ENCODE measurements around the gene EID3.

- TF ChIP-seq, protein P1, sequence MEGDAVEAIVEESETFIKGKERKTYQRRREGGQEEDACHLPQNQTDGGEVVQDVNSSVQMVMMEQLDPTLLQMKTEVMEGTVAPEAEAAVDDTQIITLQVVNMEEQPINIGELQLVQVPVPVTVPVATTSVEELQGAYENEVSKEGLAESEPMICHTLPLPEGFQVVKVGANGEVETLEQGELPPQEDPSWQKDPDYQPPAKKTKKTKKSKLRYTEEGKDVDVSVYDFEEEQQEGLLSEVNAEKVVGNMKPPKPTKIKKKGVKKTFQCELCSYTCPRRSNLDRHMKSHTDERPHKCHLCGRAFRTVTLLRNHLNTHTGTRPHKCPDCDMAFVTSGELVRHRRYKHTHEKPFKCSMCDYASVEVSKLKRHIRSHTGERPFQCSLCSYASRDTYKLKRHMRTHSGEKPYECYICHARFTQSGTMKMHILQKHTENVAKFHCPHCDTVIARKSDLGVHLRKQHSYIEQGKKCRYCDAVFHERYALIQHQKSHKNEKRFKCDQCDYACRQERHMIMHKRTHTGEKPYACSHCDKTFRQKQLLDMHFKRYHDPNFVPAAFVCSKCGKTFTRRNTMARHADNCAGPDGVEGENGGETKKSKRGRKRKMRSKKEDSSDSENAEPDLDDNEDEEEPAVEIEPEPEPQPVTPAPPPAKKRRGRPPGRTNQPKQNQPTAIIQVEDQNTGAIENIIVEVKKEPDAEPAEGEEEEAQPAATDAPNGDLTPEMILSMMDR (IDR thresholded peaks at IDR 0.05) = no peak
- 0 out of 2 replicates have a peak, but pooled peaks have one; percentile 9 for TF ChIP-seq JUNB (IDR thresholded peaks at IDR 0.05)
- TF ChIP-seq ELK1 (IDR thresholded peaks at IDR 0.05; ENCODE audit: low read depth, low read length) = no peak
- no peak for TF ChIP-seq MYC (IDR thresholded peaks at IDR 0.05; ENCODE audit: borderline replicate concordance, low read length)
- TF ChIP-seq POLR2AphosphoS2 (conservative IDR thresholded peaks at IDR 0.05; ENCODE audit: low read length) = no peak; the same call in 1 of the 2 replicates
- no peak for TF ChIP-seq USF2 (IDR thresholded peaks at IDR 0.05)
Measured at GRCh38 chr12:104354167-104354867, 50.8 kb downstream of the EID3 start.
